HCT116 (cell line): ENCODE data around the gene KLRF2. TPM values are rescaled to one million over a fixed set of nuclear protein-coding genes. Genes with fewer than 3 reads are reported as not detected.

Source experiments
- ATAC-seq: fragments of 200-7000 bp; cut with Tn5 transposase; 2 replicates; pipeline ENCODE4 v1.9.1; 2020; ENCODE audit warnings: mild to moderate bottlenecking, moderate library complexity
- BruUV-seq: library from RNA; stranded (reverse); fragments of 400-500 nt; replicated peaks from 2 replicates; lab custom pipeline; 2021; lab: Mats Ljungman, UMichigan
- CTCF ChIA-PET: fragments of 300-600 bp; sonication (Branson Sonifier 250); formaldehyde crosslinking; loops from one replicate; lab custom pipeline; 2021; ENCODE audit warnings: antibody characterized with exemption; lab: Charles Lee
- POLR2A ChIA-PET: fragments of 300-600, 350-600 bp; sonication (Branson Sonifier 250); formaldehyde crosslinking; loops from one replicate; lab custom pipeline; 2021; ENCODE audit warnings: antibody characterized with exemption; lab: Charles Lee
- RAD21 ChIA-PET, 2 experiments: fragments of 300-600 bp; sonication (Branson Sonifier 250); formaldehyde crosslinking; loops; one replicate each; lab custom pipeline; 2023; ENCODE audit warnings: low total read pairs in 2 of 2; ENCODE audit not compliant: uncharacterized antibody in 2 of 2, unreplicated experiment in 2 of 2, low non-redundant PET in 1 of 2; lab: Charles Lee
- DNase-seq: peaks from one replicate; pipeline ENCODE4 v3.0.0-alpha.2; 2010; ENCODE audit warnings: low read depth, low spot score
- H2AFZ ChIP-seq: fragments of 200-600 bp; shearing (Covaris generic), sonication (generic); 2 replicates; pipeline ENCODE4 v1.6.1; 2017; ENCODE audit warnings: low read depth, mixed run types, mixed read lengths, antibody characterized with exemption, low read length; ENCODE audit not compliant: poor library complexity, severe bottlenecking
- H3K27ac ChIP-seq: 2 replicates; pipeline ENCODE4 v1.5.1; 2012; ENCODE audit warnings: low read depth, low read length
- H3K27me3 ChIP-seq: fragments of 200-600 bp; sonication (generic); 2 replicates; pipeline ENCODE4 v1.6.1; 2016; ENCODE audit warnings: mixed run types, low read length, mixed read lengths; ENCODE audit not compliant: insufficient read depth
- H3K36me3 ChIP-seq, 2 experiments: fragments of 200-500 bp in 1 of 2; fragments of 200-600 bp in 1 of 2; sonication (Bioruptor generic) in 1 of 2; sonication (generic) in 1 of 2; 2 replicates each; pipeline versions ENCODE4 v1.5.1 to v1.6.1; 2014 to 2016; ENCODE audit warnings: low read length in 2 of 2, inconsistent platforms in 1 of 2, mixed read lengths in 1 of 2, mixed run types in 1 of 2; ENCODE audit not compliant: insufficient read depth in 2 of 2, control insufficient read depth in 1 of 2
- H3K4me1 ChIP-seq, 2 experiments: fragments of 200-600 bp in 1 of 2; sonication (generic) in 1 of 2; 2 replicates each; pipeline versions ENCODE4 v1.5.1 to v1.6.1; 2012 to 2017; ENCODE audit warnings: low read length in 2 of 2, inconsistent platforms in 1 of 2, mild to moderate bottlenecking in 1 of 2, mixed read lengths in 1 of 2, mixed run types in 1 of 2, moderate library complexity in 1 of 2; ENCODE audit not compliant: insufficient read depth in 2 of 2, control insufficient read depth in 1 of 2
- H3K4me2 ChIP-seq: fragments of 200-600 bp; sonication (generic); 2 replicates; pipeline ENCODE4 v1.6.1; 2017; ENCODE audit warnings: mixed run types, low read length, mixed read lengths
- H3K4me3 ChIP-seq, 2 experiments: fragments of 200-600 bp in 1 of 2; sonication (generic) in 1 of 2; replicated peaks in 1 of 2; 2 replicates each; pipeline ENCODE4 v1.5.1; 2011 to 2016; ENCODE audit warnings: low read length in 2 of 2, control low read depth in 1 of 2, low read depth in 1 of 2, mild to moderate bottlenecking in 1 of 2, mixed read lengths in 1 of 2, mixed run types in 1 of 2
- H3K79me2 ChIP-seq: fragments of 200-600 bp; sonication (generic); 2 replicates; pipeline ENCODE4 v1.6.1; 2017; ENCODE audit warnings: mild to moderate bottlenecking, mixed run types, low read length, moderate library complexity, mixed read lengths; ENCODE audit not compliant: insufficient read depth
- H3K9ac ChIP-seq: fragments of 200-600 bp; sonication (generic); 2 replicates; pipeline ENCODE4 v1.6.1; 2016; ENCODE audit warnings: low read length, mixed read lengths
- H3K9me2 ChIP-seq: fragments of 200-600 bp; sonication (generic), shearing (Covaris generic); 2 replicates; pipeline ENCODE4 v1.6.1; 2017; ENCODE audit warnings: mixed run types, mild to moderate bottlenecking, moderate library complexity; ENCODE audit not compliant: insufficient read depth
- H3K9me3 ChIP-seq, 2 experiments: fragments of 200-500 bp in 1 of 2; fragments of 200-600 bp in 1 of 2; sonication (Bioruptor generic) in 1 of 2; sonication (generic) in 1 of 2; 2 replicates each; pipeline ENCODE4 v1.6.1; 2014 to 2017; ENCODE audit warnings: low read length in 2 of 2, mixed read lengths in 2 of 2, inconsistent platforms in 1 of 2, low read depth in 1 of 2, mild to moderate bottlenecking in 1 of 2, mixed run types in 1 of 2, moderate library complexity in 1 of 2; ENCODE audit not compliant: control insufficient read depth in 1 of 2, insufficient read depth in 1 of 2
- H4K20me1 ChIP-seq: fragments of 200-600 bp; sonication (generic), shearing (Covaris generic); 2 replicates; pipeline ENCODE4 v1.6.1; 2017; ENCODE audit warnings: mixed run types, mild to moderate bottlenecking, moderate library complexity; ENCODE audit not compliant: insufficient read depth
- ATF3 ChIP-seq: IDR thresholded peaks from 2 replicates; pipeline ENCODE4 v1.6.1; 2012
- CBX3 ChIP-seq: IDR thresholded peaks from 2 replicates; pipeline ENCODE4 v1.6.1; 2012; ENCODE audit warnings: low read depth
- EGR1 ChIP-seq: IDR thresholded peaks from 2 replicates; pipeline ENCODE4 v1.6.1; 2012; ENCODE audit warnings: low read depth
- EZH2 ChIP-seq: fragments of 200-600 bp; sonication (generic); IDR thresholded peaks from 2 replicates; pipeline ENCODE4 v1.6.1; 2017; ENCODE audit warnings: antibody characterized with exemption, mixed run types
- EZH2phosphoT487 ChIP-seq: fragments of 200-600 bp; IDR thresholded peaks from 2 replicates; pipeline ENCODE4 v1.6.1; 2018; ENCODE audit warnings: antibody characterized with exemption, borderline replicate concordance
- FOSL1 ChIP-seq: IDR thresholded peaks from 2 replicates; pipeline ENCODE4 v1.6.1; 2012; ENCODE audit warnings: low read depth
- MAX ChIP-seq: IDR thresholded peaks from 2 replicates; pipeline ENCODE4 v1.6.1; 2012
- POLR2AphosphoS5 ChIP-seq: IDR thresholded peaks from 2 replicates; pipeline ENCODE4 v1.6.1; 2011; ENCODE audit warnings: mild to moderate bottlenecking, low read depth, low read length, moderate library complexity
- RAD21 ChIP-seq: IDR thresholded peaks from 2 replicates; pipeline ENCODE4 v1.6.1; 2012; ENCODE audit warnings: low read depth, mild to moderate bottlenecking
- SRF ChIP-seq: IDR thresholded peaks from 2 replicates; pipeline ENCODE4 v1.6.1; 2012; ENCODE audit warnings: low read depth
- ZNF274 ChIP-seq: fragments of 200-500 bp; sonication (Bioruptor generic); IDR thresholded peaks from 2 replicates; pipeline ENCODE4 v1.6.1; 2014; ENCODE audit warnings: mild to moderate bottlenecking, low read depth, low read length, inconsistent platforms
- intact Hi-C: fragments of 100-400 bp; cut with micrococcal nuclease; formaldehyde crosslinking; loops from 2 replicates; pipeline ENCODE4 v1.10.0; 2022
- total RNA-seq: library from RNA; stranded (reverse); gene quantifications from one replicate; pipeline ENCODE4 v1.2.1, GENCODE V29; 2021; ENCODE audit not compliant: unreplicated experiment
- TF ChIP-seq, protein P1 (sequence below): IDR thresholded peaks from 2 replicates; pipeline ENCODE4 v1.6.1; 2011; ENCODE audit warnings: mild to moderate bottlenecking, low read length, moderate library complexity; ENCODE audit not compliant: insufficient replicate concordance; ENCODE audit errors: extremely low read depth
- TF ChIP-seq, protein P2 (sequence below), 3 experiments: fragments of 200-600 bp in 1 of 3; sonication (generic) in 1 of 3; IDR thresholded peaks in 2 of 3; conservative IDR thresholded peaks in 1 of 3; 2 replicates each; pipeline ENCODE4 v1.5.1; 2012 to 2017; ENCODE audit warnings: low read depth in 2 of 3, low read length in 2 of 3, antibody characterized with exemption in 1 of 3, borderline replicate concordance in 1 of 3, control low read depth in 1 of 3, mild to moderate bottlenecking in 1 of 3, mixed read lengths in 1 of 3, mixed run types in 1 of 3, moderate library complexity in 1 of 3; ENCODE audit not compliant: insufficient read depth in 1 of 3

Gene KLRF2
- total RNA-seq, 1 experiment from 2014 or later: not detected

DNA sequence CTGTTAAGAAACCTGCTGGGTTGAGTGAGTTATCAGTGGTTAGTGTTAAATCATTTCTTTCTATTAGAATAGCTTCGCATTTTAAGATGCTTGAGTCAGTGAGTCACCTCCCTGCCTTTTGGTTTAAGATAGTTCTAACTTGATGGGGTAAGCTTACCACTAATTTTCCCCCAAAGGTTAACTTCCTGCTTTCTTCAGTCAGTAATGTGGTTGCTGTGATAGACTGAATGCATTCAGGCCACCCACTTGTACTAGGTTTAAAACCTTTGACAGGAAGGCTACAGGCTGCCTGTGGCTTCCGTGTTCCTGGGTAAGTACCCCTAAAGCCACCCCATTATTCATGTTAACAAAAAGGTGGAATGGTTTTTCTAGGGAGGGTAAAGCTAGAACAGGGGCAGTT is 25.6 kb downstream of the KLRF2 start:
- TF ChIP-seq, protein P1, sequence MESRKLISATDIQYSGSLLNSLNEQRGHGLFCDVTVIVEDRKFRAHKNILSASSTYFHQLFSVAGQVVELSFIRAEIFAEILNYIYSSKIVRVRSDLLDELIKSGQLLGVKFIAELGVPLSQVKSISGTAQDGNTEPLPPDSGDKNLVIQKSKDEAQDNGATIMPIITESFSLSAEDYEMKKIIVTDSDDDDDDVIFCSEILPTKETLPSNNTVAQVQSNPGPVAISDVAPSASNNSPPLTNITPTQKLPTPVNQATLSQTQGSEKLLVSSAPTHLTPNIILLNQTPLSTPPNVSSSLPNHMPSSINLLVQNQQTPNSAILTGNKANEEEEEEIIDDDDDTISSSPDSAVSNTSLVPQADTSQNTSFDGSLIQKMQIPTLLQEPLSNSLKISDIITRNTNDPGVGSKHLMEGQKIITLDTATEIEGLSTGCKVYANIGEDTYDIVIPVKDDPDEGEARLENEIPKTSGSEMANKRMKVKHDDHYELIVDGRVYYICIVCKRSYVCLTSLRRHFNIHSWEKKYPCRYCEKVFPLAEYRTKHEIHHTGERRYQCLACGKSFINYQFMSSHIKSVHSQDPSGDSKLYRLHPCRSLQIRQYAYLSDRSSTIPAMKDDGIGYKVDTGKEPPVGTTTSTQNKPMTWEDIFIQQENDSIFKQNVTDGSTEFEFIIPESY: no peak
- no peak for TF ChIP-seq MAX
- TF ChIP-seq, all 23 proteins: peak for 0
- no peak overlapping the region for H3K27ac ChIP-seq
- no peaks in the 10 kb centered on the region for H3K4me1 ChIP-seq
- H3K4me3 ChIP-seq: no peak overlapping the region
- ChIA-PET CTCF (interaction anchor here (0.9 kb wide), 1 partner anchor 33 kb away, joined by 3 read pairs; no protein-coding TSS in a partner anchor), RAD21 (no interaction called here), POLR2A (no interaction called here)
- H3K9ac ChIP-seq: no peak overlapping the region
- no peaks in the 10 kb centered on the region for H3K79me2 ChIP-seq
- peaks cover 19% of the 10 kb centered on the region; the same call in 1 of the 2 replicates for H3K27me3 ChIP-seq
- H3K36me3 ChIP-seq: no peaks in the 10 kb centered on the region
- peaks cover 6 to 7% of the 10 kb centered on the region in 2 experiments; a peak in 2 of 4 replicates for H3K9me3 ChIP-seq
- no peaks in the 10 kb centered on the region for H3K9me2 ChIP-seq
- no peaks in the 10 kb centered on the region for H4K20me1 ChIP-seq
- no TSS peak for BruUV-seq
- H2AFZ ChIP-seq: no peak overlapping the region
- DNase-seq (no peak), ATAC-seq (no peak)
- intact Hi-C loops: no loop called here
- no peak overlapping the region for H3K4me2 ChIP-seq

- RAD21 ChIA-PET: no interaction called here
- peaks cover 6 to 7% of the 10 kb centered on the region in 2 experiments; a peak in 2 of 4 replicates for H3K9me3 ChIP-seq
- no peaks in the 10 kb centered on the region for H3K4me1 ChIP-seq
- no peaks in the 10 kb centered on the region for H3K79me2 ChIP-seq
- no peaks in the 10 kb centered on the region for H4K20me1 ChIP-seq
- BruUV-seq: no TSS peak
- intact Hi-C loops: no loop called here
- POLR2A ChIA-PET: no interaction called here
- no peak overlapping the region for H3K4me3 ChIP-seq
- no peak overlapping the region for H3K4me2 ChIP-seq
- peaks cover 19% of the 10 kb centered on the region; the same call in 1 of the 2 replicates for H3K27me3 ChIP-seq
- H3K9me2 ChIP-seq: no peaks in the 10 kb centered on the region
- H3K27ac ChIP-seq: no peak overlapping the region
- ATAC-seq: no peak
- CTCF ChIA-PET: interaction anchor here (0.9 kb wide), 1 partner anchor 32 kb away, joined by 3 read pairs; no protein-coding TSS in a partner anchor
- no peak overlapping the region for H3K9ac ChIP-seq
- no peaks in the 10 kb centered on the region for H3K36me3 ChIP-seq
- H2AFZ ChIP-seq: no peak overlapping the region
- no peak for DNase-seq
- TF ChIP-seq FOSL1 (no peak), EZH2 (no peak), RAD21 (no peak), EZH2phosphoT487 (no peak), ZNF274 (no peak), ATF3 (no peak), EGR1 (no peak), CBX3 (no peak), SRF (no peak), POLR2AphosphoS5 (no peak)
- TF ChIP-seq, protein P2, sequence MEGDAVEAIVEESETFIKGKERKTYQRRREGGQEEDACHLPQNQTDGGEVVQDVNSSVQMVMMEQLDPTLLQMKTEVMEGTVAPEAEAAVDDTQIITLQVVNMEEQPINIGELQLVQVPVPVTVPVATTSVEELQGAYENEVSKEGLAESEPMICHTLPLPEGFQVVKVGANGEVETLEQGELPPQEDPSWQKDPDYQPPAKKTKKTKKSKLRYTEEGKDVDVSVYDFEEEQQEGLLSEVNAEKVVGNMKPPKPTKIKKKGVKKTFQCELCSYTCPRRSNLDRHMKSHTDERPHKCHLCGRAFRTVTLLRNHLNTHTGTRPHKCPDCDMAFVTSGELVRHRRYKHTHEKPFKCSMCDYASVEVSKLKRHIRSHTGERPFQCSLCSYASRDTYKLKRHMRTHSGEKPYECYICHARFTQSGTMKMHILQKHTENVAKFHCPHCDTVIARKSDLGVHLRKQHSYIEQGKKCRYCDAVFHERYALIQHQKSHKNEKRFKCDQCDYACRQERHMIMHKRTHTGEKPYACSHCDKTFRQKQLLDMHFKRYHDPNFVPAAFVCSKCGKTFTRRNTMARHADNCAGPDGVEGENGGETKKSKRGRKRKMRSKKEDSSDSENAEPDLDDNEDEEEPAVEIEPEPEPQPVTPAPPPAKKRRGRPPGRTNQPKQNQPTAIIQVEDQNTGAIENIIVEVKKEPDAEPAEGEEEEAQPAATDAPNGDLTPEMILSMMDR (IDR thresholded peaks at IDR 0.05 in 2 of 3, conservative IDR thresholded peaks at IDR 0.05 in 1 of 3; ENCODE audit: borderline replicate concordance in 1 of 3, insufficient read depth in 1 of 3, low read depth in 2 of 3, low read length in 2 of 3): no peak
- TF ChIP-seq, protein P1: no peak
These were observed 26.5 kb downstream of the KLRF2 start for GRCh38 chr12:9907769-9908168.
